ENCODE measurements around the gene ERP27.
A peak's percentile ranks its signal among the peaks of the same experiment; 100 is the strongest.

The ERP27 gene

GRCh38 chr12:14938301-14938700, at the start of gene ERP27:
ERP27 (minus strand) TSS chr12:14938537; CDS start chr12:14938508, 29 bp downstream.
- peak within 1 kb of the TSS; percentile 90 for H3K27ac ChIP-seq
- no peak for TF ChIP-seq CTCF (conservative IDR thresholded peaks at IDR 0.05)

DNA sequence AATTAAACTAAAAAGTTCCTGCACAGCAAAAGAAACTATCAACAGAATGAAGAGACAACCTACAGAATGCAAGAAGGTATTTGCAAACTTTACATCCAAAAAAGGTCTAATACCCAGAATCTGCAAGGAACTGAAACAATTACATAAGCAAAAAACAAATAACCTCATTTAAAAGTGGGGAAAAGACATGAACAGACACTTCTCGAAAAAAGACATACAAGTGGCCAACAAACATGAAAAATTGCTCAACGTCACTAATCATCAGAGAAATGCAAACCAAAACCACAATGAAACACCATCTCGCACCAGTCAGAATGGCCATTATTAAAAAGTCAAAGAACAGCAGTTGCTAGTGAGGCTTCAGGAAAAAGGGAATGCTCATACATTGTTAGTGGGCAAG, 49.7 kb upstream of the ERP27 start:
- TF ChIP-seq CTCF (conservative IDR thresholded peaks at IDR 0.05) = no peak
- no peak overlapping the region for H3K27ac ChIP-seq

GRCh38 chr12:14986449-14986848, 48.1 kb upstream of the ERP27 start:
- no peak overlapping the region for H3K27ac ChIP-seq
- peak; percentile 74 for TF ChIP-seq CTCF (conservative IDR thresholded peaks at IDR 0.05)

GRCh38 chr12:14984766-14985285, 46.5 kb upstream of the ERP27 start:
- H3K27ac ChIP-seq = no peak overlapping the region
- no peak for TF ChIP-seq CTCF (conservative IDR thresholded peaks at IDR 0.05)

- TF ChIP-seq CTCF (conservative IDR thresholded peaks at IDR 0.05) = no peak
- no peak overlapping the region for H3K27ac ChIP-seq
Measured at GRCh38 chr12:14984036-14984435, 45.7 kb upstream of the ERP27 start.

GRCh38 chr12:14982991-14983390, 44.7 kb upstream of the ERP27 start:
- H3K27ac ChIP-seq = no peak overlapping the region
- no peak for TF ChIP-seq CTCF (conservative IDR thresholded peaks at IDR 0.05)

GRCh38 chr12:14982562-14982961, 44.2 kb upstream of the ERP27 start:
- no peak overlapping the region for H3K27ac ChIP-seq
- TF ChIP-seq CTCF (conservative IDR thresholded peaks at IDR 0.05) = no peak
